ENCODE results near the gene ACTG2.

Gene ACTG2

GRCh38 chr2:73852020-73852419 is 40.8 kb upstream of the ACTG2 start:
- Histone ChIP-seq H4K91ac (ENCODE audit: low read depth, low read length) (no peak overlapping the region), H2BK120ac (ENCODE audit: insufficient read depth, low read length, poor library complexity) (no peak overlapping the region), H3K14ac (ENCODE audit: low read length) (no peak overlapping the region), H3K4me1 (ENCODE audit: control insufficient read depth in 1 of 2, insufficient read depth in 2 of 2, low read length in 2 of 2) (no peaks in the 10 kb centered on the region), H3K79me1 (ENCODE audit: low read length) (no peaks in the 10 kb centered on the region), H3K27me3 (ENCODE audit: insufficient read depth, low read length) (no peaks in the 10 kb centered on the region), H3K4me2 (ENCODE audit: low read length) (no peak overlapping the region), H3K18ac (ENCODE audit: low read length) (no peak overlapping the region), H2BK12ac (ENCODE audit: low read length) (no peak overlapping the region), H3K23ac (ENCODE audit: low read length) (no peak overlapping the region), H4K8ac (ENCODE audit: low read depth, low read length) (no peak overlapping the region), H2AFZ (ENCODE audit: insufficient read depth, low read length, poor library complexity) (no peak overlapping the region), H3K4me3 (ENCODE audit: low read depth, low read length) (no peak overlapping the region), H3K9ac (ENCODE audit: low read length) (no peak overlapping the region), H2BK5ac (ENCODE audit: low read depth, low read length, poor library complexity) (no peak overlapping the region), H2AK5ac (ENCODE audit: low read length) (no peak overlapping the region), H3K4ac (ENCODE audit: low read depth, low read length) (no peak overlapping the region), H3K79me2 (ENCODE audit: control insufficient read depth, insufficient read depth, low read length, poor library complexity) (no peaks in the 10 kb centered on the region), H3K27ac (ENCODE audit: low read depth, low read length) (no peak overlapping the region), H4K12ac (ENCODE audit: low read depth, low read length) (no peak overlapping the region), H3K36me3 (ENCODE audit: control insufficient read depth in 1 of 2, insufficient read depth in 2 of 2, low read length in 2 of 2) (peaks cover 22 to 44% of the 10 kb centered on the region in 2 experiments), H3K9me3 (ENCODE audit: insufficient read depth, low read depth, low read length) (no peaks in the 10 kb centered on the region)
- no peak for DNase-seq

GRCh38 chr2:73855526-73855925 is 37.3 kb upstream of the ACTG2 start:
- Histone ChIP-seq H3K4me2 (ENCODE audit: low read length) (no peak overlapping the region), H3K4ac (ENCODE audit: low read depth, low read length) (no peak overlapping the region), H3K79me1 (ENCODE audit: low read length) (no peaks in the 10 kb centered on the region), H3K14ac (ENCODE audit: low read length) (no peak overlapping the region), H4K91ac (ENCODE audit: low read depth, low read length) (no peak overlapping the region), H2AK5ac (ENCODE audit: low read length) (no peak overlapping the region), H3K23ac (ENCODE audit: low read length) (no peak overlapping the region), H3K9ac (ENCODE audit: low read length) (no peak overlapping the region), H3K36me3 (ENCODE audit: control insufficient read depth in 1 of 2, insufficient read depth in 2 of 2, low read length in 2 of 2) (peaks cover 9 to 39% of the 10 kb centered on the region in 2 experiments), H3K79me2 (ENCODE audit: control insufficient read depth, insufficient read depth, low read length, poor library complexity) (no peaks in the 10 kb centered on the region), H4K8ac (ENCODE audit: low read depth, low read length) (no peak overlapping the region), H3K27ac (ENCODE audit: low read depth, low read length) (no peak overlapping the region), H3K4me1 (ENCODE audit: control insufficient read depth in 1 of 2, insufficient read depth in 2 of 2, low read length in 2 of 2) (no peaks in the 10 kb centered on the region), H3K18ac (ENCODE audit: low read length) (no peak overlapping the region), H2AFZ (ENCODE audit: insufficient read depth, low read length, poor library complexity) (no peak overlapping the region), H4K12ac (ENCODE audit: low read depth, low read length) (no peak overlapping the region), H3K9me3 (ENCODE audit: insufficient read depth, low read depth, low read length) (no peaks in the 10 kb centered on the region), H2BK5ac (ENCODE audit: low read depth, low read length, poor library complexity) (no peak overlapping the region), H3K27me3 (ENCODE audit: insufficient read depth, low read length) (no peaks in the 10 kb centered on the region), H3K4me3 (ENCODE audit: low read depth, low read length) (no peak overlapping the region), H2BK12ac (ENCODE audit: low read length) (no peak overlapping the region), H2BK120ac (ENCODE audit: insufficient read depth, low read length, poor library complexity) (no peak overlapping the region)
- no CpG with 5 or more reads among the region's 2 CpGs for WGBS (ENCODE audit: extremely low coverage, insufficient coverage, insufficient read length)
- DNase-seq = no peak

GRCh38 chr2:73856214-73856613 is 36.6 kb upstream of the ACTG2 start:
- Histone ChIP-seq H2BK120ac (ENCODE audit: insufficient read depth, low read length, poor library complexity) (no peak overlapping the region), H4K12ac (ENCODE audit: low read depth, low read length) (no peak overlapping the region), H3K18ac (ENCODE audit: low read length) (no peak overlapping the region), H3K23ac (ENCODE audit: low read length) (no peak overlapping the region), H3K79me1 (ENCODE audit: low read length) (no peaks in the 10 kb centered on the region), H3K27ac (ENCODE audit: low read depth, low read length) (no peak overlapping the region), H4K8ac (ENCODE audit: low read depth, low read length) (no peak overlapping the region), H2AFZ (ENCODE audit: insufficient read depth, low read length, poor library complexity) (no peak overlapping the region), H2AK5ac (ENCODE audit: low read length) (no peak overlapping the region), H2BK5ac (ENCODE audit: low read depth, low read length, poor library complexity) (no peak overlapping the region), H2BK12ac (ENCODE audit: low read length) (no peak overlapping the region), H4K91ac (ENCODE audit: low read depth, low read length) (no peak overlapping the region), H3K36me3 (ENCODE audit: control insufficient read depth in 1 of 2, insufficient read depth in 2 of 2, low read length in 2 of 2) (peaks cover 9 to 40% of the 10 kb centered on the region in 2 experiments), H3K9me3 (ENCODE audit: insufficient read depth, low read depth, low read length) (no peaks in the 10 kb centered on the region), H3K4me2 (ENCODE audit: low read length) (no peak overlapping the region), H3K4me1 (ENCODE audit: control insufficient read depth in 1 of 2, insufficient read depth in 2 of 2, low read length in 2 of 2) (no peaks in the 10 kb centered on the region), H3K14ac (ENCODE audit: low read length) (no peak overlapping the region), H3K27me3 (ENCODE audit: insufficient read depth, low read length) (no peaks in the 10 kb centered on the region), H3K4ac (ENCODE audit: low read depth, low read length) (no peak overlapping the region), H3K9ac (ENCODE audit: low read length) (no peak overlapping the region), H3K79me2 (ENCODE audit: control insufficient read depth, insufficient read depth, low read length, poor library complexity) (no peaks in the 10 kb centered on the region), H3K4me3 (ENCODE audit: low read depth, low read length) (no peak overlapping the region)
- no peak for DNase-seq

- Histone ChIP-seq H3K4me2 (ENCODE audit: low read length) (no peak overlapping the region), H3K9me3 (ENCODE audit: insufficient read depth, low read depth, low read length) (no peaks in the 10 kb centered on the region), H3K79me2 (ENCODE audit: control insufficient read depth, insufficient read depth, low read length, poor library complexity) (no peaks in the 10 kb centered on the region), H3K79me1 (ENCODE audit: low read length) (no peaks in the 10 kb centered on the region), H3K4ac (ENCODE audit: low read depth, low read length) (no peak overlapping the region), H3K14ac (ENCODE audit: low read length) (no peak overlapping the region), H2AK5ac (ENCODE audit: low read length) (no peak overlapping the region), H2BK12ac (ENCODE audit: low read length) (no peak overlapping the region), H4K8ac (ENCODE audit: low read depth, low read length) (no peak overlapping the region), H3K4me3 (ENCODE audit: low read depth, low read length) (no peak overlapping the region), H3K27me3 (ENCODE audit: insufficient read depth, low read length) (no peaks in the 10 kb centered on the region), H3K9ac (ENCODE audit: low read length) (no peak overlapping the region), H4K91ac (ENCODE audit: low read depth, low read length) (no peak overlapping the region), H3K4me1 (ENCODE audit: control insufficient read depth in 1 of 2, insufficient read depth in 2 of 2, low read length in 2 of 2) (no peaks in the 10 kb centered on the region), H2AFZ (ENCODE audit: insufficient read depth, low read length, poor library complexity) (no peak overlapping the region), H2BK120ac (ENCODE audit: insufficient read depth, low read length, poor library complexity) (no peak overlapping the region), H4K12ac (ENCODE audit: low read depth, low read length) (no peak overlapping the region), H3K23ac (ENCODE audit: low read length) (no peak overlapping the region), H3K36me3 (ENCODE audit: control insufficient read depth in 1 of 2, insufficient read depth in 2 of 2, low read length in 2 of 2) (peaks cover 9 to 44% of the 10 kb centered on the region in 2 experiments), H3K27ac (ENCODE audit: low read depth, low read length) (no peak overlapping the region), H3K18ac (ENCODE audit: low read length) (no peak overlapping the region), H2BK5ac (ENCODE audit: low read depth, low read length, poor library complexity) (no peak overlapping the region)
- no CpG with 5 or more reads among the region's 6 CpGs for WGBS (ENCODE audit: extremely low coverage, insufficient coverage, insufficient read length)
- peak; percentile 7 to 46 for DNase-seq
These were observed 32.9 kb upstream of the ACTG2 start for GRCh38 chr2:73859721-73860586.

Measured in trophoblast cell (in vitro differentiated cells and primary cell).